ENCODE results near the gene PPP1R9A. TPM values are rescaled to one million over a fixed set of nuclear protein-coding genes. Genes with fewer than 3 reads are reported as not detected.

Gene PPP1R9A
- total RNA-seq, 1 donor, result 0.45 TPM

- DNase-seq (ENCODE audit: low read depth), result no peak
- TF ChIP-seq, protein P1, sequence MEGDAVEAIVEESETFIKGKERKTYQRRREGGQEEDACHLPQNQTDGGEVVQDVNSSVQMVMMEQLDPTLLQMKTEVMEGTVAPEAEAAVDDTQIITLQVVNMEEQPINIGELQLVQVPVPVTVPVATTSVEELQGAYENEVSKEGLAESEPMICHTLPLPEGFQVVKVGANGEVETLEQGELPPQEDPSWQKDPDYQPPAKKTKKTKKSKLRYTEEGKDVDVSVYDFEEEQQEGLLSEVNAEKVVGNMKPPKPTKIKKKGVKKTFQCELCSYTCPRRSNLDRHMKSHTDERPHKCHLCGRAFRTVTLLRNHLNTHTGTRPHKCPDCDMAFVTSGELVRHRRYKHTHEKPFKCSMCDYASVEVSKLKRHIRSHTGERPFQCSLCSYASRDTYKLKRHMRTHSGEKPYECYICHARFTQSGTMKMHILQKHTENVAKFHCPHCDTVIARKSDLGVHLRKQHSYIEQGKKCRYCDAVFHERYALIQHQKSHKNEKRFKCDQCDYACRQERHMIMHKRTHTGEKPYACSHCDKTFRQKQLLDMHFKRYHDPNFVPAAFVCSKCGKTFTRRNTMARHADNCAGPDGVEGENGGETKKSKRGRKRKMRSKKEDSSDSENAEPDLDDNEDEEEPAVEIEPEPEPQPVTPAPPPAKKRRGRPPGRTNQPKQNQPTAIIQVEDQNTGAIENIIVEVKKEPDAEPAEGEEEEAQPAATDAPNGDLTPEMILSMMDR (IDR thresholded peaks at IDR 0.05; ENCODE audit: insufficient read depth, low read length), result no peak
- H3K4me3 ChIP-seq (ENCODE audit: low read depth, low read length), result no peak overlapping the region
Observed at GRCh38 chr7:95055295-95055694, 147.9 kb downstream of the PPP1R9A start.

GRCh38 chr7:95056107-95056739 lies 148.8 kb downstream of the PPP1R9A start:
- no peak for DNase-seq (ENCODE audit: low read depth)

DNA sequence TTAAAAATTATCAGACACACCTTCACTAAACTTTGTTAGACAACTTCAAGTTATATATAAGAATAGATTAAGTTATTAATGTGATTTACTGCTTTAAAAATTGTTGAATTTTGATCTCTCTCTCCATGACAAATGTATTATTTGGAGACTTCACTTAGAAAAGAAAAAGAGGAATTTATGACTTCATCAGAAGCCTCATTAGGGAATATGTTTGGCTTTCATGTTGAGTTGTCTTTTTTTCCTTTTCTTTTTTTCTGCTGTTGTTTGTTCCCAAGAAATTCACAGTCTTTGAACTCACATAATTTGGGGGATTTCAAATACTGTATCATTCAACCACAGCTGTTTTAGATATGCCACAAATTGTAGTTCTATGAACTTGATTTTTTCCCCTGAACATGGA lies 149.5 kb downstream of the PPP1R9A start:
- H3K4me3 ChIP-seq (ENCODE audit: low read depth, low read length), result no peak overlapping the region
- DNase-seq (ENCODE audit: low read depth), result no peak
- TF ChIP-seq, protein P1 (IDR thresholded peaks at IDR 0.05; ENCODE audit: insufficient read depth, low read length), result no peak

More at GRCh38 chr7:95056107-95056739, 148.8 kb downstream of the PPP1R9A start:
- TF ChIP-seq, protein P1 (IDR thresholded peaks at IDR 0.05; ENCODE audit: insufficient read depth, low read length), result no peak
- no peak overlapping the region for H3K4me3 ChIP-seq (ENCODE audit: low read depth, low read length)

DNA sequence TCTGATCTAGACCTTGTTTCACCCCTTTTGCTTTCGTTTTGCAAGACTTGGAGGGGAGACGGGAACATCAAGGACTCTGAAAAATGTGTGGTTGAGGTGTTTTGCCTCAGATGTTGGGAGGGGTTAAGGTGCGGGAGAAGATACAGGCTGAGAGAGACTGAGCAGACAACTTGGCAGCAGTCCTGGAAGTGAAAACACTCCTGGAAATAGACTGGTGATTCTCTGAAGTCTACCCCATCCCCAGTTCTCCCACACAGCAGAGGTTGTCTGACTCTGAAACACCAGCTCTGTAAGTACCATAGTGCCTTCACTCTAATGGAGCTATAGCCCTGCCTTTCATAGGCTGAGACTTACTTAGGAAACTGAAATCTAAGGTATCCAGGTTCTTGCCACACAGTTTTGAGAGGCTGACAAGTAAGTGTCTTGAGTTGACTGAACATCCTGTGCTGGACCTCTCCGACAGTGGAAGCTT lies 152.5 kb downstream of the PPP1R9A start:
- H3K4me3 ChIP-seq (ENCODE audit: low read depth, low read length), result no peak overlapping the region
- TF ChIP-seq, protein P1 (IDR thresholded peaks at IDR 0.05; ENCODE audit: insufficient read depth, low read length), result no peak
- no peak for DNase-seq (ENCODE audit: low read depth)

DNA sequence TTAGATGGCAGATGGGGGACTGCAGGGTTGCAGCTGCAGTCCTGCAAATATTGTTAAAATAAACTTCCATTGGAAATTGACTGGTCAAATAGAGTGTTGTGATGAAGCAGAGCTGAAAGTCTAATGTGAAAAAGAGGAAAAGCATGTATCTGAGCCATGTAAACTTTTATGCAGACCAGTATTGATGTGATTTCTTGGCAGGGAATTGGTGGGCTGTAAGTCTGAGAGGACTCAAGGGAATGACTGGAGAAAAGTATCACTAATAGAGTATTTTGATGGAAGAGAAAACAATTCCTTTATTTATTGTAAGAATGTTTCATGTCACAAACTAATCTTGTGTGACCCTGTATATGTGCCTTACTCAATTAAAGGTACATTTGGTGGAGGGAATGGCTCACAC lies 155.5 kb downstream of the PPP1R9A start:
- no peak for DNase-seq (ENCODE audit: low read depth)
- no peak overlapping the region for H3K4me3 ChIP-seq (ENCODE audit: low read depth, low read length)
- TF ChIP-seq, protein P1 (IDR thresholded peaks at IDR 0.05; ENCODE audit: insufficient read depth, low read length), result no peak

- H3K4me3 ChIP-seq (ENCODE audit: low read depth, low read length), result no peak overlapping the region
- peak; percentile 26 for DNase-seq (ENCODE audit: low read depth)
- TF ChIP-seq, protein P1 (IDR thresholded peaks at IDR 0.05; ENCODE audit: insufficient read depth, low read length), result no peak
Observed at GRCh38 chr7:95066737-95067530, 159.5 kb downstream of the PPP1R9A start.

Data from fibroblast of the aortic adventitia (primary cell).